Smooth muscle cell (in vitro differentiated cells): ENCODE measurements around the gene ELP5. TPM values are rescaled to one million over a fixed set of nuclear protein-coding genes. Genes with fewer than 3 reads are reported as not detected.

Source experiments
- DNase-seq: peaks from one replicate; lab custom pipeline; 2025; ENCODE audit not compliant: unreplicated experiment; lab: John Stamatoyannopoulos, UW
- H2AFZ ChIP-seq: fragments of 200-600 bp; sonication (generic); 2 replicates; pipeline ENCODE4 v1.6.0; 2016; ENCODE audit warnings: antibody characterized with exemption, low read depth, mild to moderate bottlenecking
- H3F3A ChIP-seq: fragments of 200-600 bp; sonication (generic); 2 replicates; pipeline ENCODE4 v1.6.0; 2017; ENCODE audit warnings: antibody characterized with exemption, low read depth
- H3K27ac ChIP-seq: fragments of 200-600 bp; sonication (generic); 2 replicates; pipeline ENCODE4 v1.5.1; 2016; ENCODE audit warnings: low read depth, mild to moderate bottlenecking
- H3K27me3 ChIP-seq: fragments of 200-600 bp; sonication (generic); 2 replicates; pipeline ENCODE4 v1.6.1; 2016; ENCODE audit warnings: low read depth, mild to moderate bottlenecking
- H3K36me3 ChIP-seq: fragments of 200-600 bp; sonication (generic); 2 replicates; pipeline ENCODE4 v1.5.1; 2016; ENCODE audit warnings: low read depth
- H3K4me1 ChIP-seq: fragments of 200-600 bp; sonication (generic); 2 replicates; pipeline ENCODE4 v1.5.1; 2016; ENCODE audit warnings: low read depth
- H3K4me2 ChIP-seq: fragments of 200-600 bp; sonication (generic); 2 replicates; pipeline ENCODE4 v1.6.0; 2016; ENCODE audit warnings: mild to moderate bottlenecking
- H3K4me3 ChIP-seq: fragments of 200-600 bp; sonication (generic); 2 replicates; pipeline ENCODE4 v1.5.1; 2016; ENCODE audit warnings: mild to moderate bottlenecking
- H3K79me2 ChIP-seq: fragments of 200-600 bp; sonication (generic); 2 replicates; pipeline ENCODE4 v1.6.0; 2016; ENCODE audit warnings: low read depth, mild to moderate bottlenecking
- H3K9ac ChIP-seq: fragments of 200-600 bp; sonication (generic); 2 replicates; pipeline ENCODE4 v1.6.0; 2016; ENCODE audit warnings: low read depth
- H3K9me3 ChIP-seq: fragments of 200-600 bp; sonication (generic); replicated peaks from 2 replicates; pipeline ENCODE4 v1.5.1; 2016; ENCODE audit warnings: low read depth
- H4K20me1 ChIP-seq: fragments of 200-600 bp; sonication (generic); 2 replicates; pipeline ENCODE4 v1.6.0; 2016; ENCODE audit warnings: low read depth
- WGBS: methylation state at CpG from one replicate; pipeline ENCODE4 v1.1.7; 2016; ENCODE audit warnings: low lambda C conversion rate; 5-methylcytosine and 5-hydroxymethylcytosine counted together
- microRNA counts: library from miRNA; unstranded; fragments of <30 nt; microRNA quantifications from one replicate; lab custom pipeline; 2016
- microRNA-seq: library from miRNA; unstranded; fragments of <30 nt; microRNA quantifications from one replicate; pipeline ENCODE4, GENCODE V29; 2016; ENCODE audit warnings: borderline number of aligned reads
- polyA plus RNA-seq: library from polyadenylated mRNA; unstranded; fragments of >200 nt; fragmentation: Nextera tagmentation; extraction: Ambion mirVana; gene quantifications from 2 replicates; pipeline ENCODE4 v1.2.1, GENCODE V29; 2016
- small RNA-seq: library from RNA; depleted of rRNA; stranded (forward); fragments of <200 nt; gene quantifications from one replicate; pipeline ENCODE3, GENCODE V24; 2014
- total RNA-seq: library from RNA; depleted of rRNA; stranded (reverse); fragments of >200 nt; gene quantifications from 2 replicates; pipeline ENCODE4 v1.2.3, GENCODE V29; 2014
- TF ChIP-seq, protein P1 (sequence below): fragments of 200-600 bp; sonication (generic); IDR thresholded peaks from 2 replicates; pipeline ENCODE4 v1.5.1; 2017; ENCODE audit warnings: borderline replicate concordance, mild to moderate bottlenecking, antibody characterized with exemption; ENCODE audit not compliant: insufficient read depth, poor library complexity, severe bottlenecking

The ELP5 gene
- total and polyA plus RNA-seq, 2 experiments from 2014 or later = 18.7 to 42.4 TPM

DNA sequence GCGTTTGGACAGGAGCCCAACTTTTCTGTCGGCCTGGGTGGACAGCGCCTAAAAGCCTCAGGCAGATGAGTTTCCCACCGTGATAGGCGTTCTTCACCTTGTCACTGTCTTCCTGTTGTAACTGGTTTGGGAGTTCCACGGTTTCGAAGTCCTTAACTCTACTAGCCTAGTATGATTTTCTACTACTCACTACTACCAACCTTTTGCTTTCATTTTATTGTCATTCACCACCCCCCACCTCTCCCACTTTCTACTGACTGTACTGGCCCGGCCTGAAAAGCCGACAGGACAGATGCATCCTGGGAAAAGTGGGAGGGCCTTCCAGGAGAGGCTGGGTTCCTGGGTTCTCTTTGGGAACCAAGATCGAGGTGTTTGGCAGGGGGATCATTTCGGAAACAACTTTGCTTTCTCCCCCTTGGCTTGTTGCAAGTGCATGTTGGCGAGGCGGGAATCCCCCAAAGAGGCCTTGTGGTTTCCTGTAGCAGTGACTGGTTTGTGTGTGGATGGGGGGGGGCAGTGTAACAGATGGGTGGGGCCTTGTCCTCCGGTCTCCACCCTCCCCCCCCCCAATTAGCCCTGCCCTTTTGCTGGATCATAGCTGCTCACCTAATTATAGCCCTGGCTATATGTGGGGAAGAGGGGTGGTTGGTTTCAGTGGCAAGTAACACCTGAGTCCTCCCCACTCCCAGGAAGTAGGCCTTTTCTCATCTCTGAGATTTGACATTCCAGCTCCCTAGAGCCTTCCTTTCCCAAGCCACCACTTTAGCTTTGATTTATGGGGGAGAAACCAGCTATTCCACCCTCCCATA, 56.8 kb downstream of the ELP5 start:
- H3K9ac ChIP-seq = peak overlapping the region; percentile 98
- no peak for DNase-seq
- peak overlapping the region; percentile 95 for H3K27ac ChIP-seq
- no peaks in the 10 kb centered on the region for H3K27me3 ChIP-seq
- no peaks in the 10 kb centered on the region for H3K9me3 ChIP-seq
- peaks cover 38% of the 10 kb centered on the region for H3F3A ChIP-seq
- peaks cover 62% of the 10 kb centered on the region for H3K79me2 ChIP-seq
- peaks cover 4% of the 10 kb centered on the region for H3K36me3 ChIP-seq
- 2% methylated on average over 12 of the region's 14 CpGs for WGBS
- no peak overlapping the region for H2AFZ ChIP-seq
- peak overlapping the region; percentile 85 for H3K4me3 ChIP-seq
- TF ChIP-seq, protein P1, sequence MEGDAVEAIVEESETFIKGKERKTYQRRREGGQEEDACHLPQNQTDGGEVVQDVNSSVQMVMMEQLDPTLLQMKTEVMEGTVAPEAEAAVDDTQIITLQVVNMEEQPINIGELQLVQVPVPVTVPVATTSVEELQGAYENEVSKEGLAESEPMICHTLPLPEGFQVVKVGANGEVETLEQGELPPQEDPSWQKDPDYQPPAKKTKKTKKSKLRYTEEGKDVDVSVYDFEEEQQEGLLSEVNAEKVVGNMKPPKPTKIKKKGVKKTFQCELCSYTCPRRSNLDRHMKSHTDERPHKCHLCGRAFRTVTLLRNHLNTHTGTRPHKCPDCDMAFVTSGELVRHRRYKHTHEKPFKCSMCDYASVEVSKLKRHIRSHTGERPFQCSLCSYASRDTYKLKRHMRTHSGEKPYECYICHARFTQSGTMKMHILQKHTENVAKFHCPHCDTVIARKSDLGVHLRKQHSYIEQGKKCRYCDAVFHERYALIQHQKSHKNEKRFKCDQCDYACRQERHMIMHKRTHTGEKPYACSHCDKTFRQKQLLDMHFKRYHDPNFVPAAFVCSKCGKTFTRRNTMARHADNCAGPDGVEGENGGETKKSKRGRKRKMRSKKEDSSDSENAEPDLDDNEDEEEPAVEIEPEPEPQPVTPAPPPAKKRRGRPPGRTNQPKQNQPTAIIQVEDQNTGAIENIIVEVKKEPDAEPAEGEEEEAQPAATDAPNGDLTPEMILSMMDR = no peak
- H3K4me2 ChIP-seq = peak overlapping the region; percentile 99
- peaks cover 60% of the 10 kb centered on the region for H4K20me1 ChIP-seq
- H3K4me1 ChIP-seq = peaks cover 10% of the 10 kb centered on the region

MicroRNAs encoded within 50 kb of the gene (microRNA counts, 767-probe panel; counts per million panel counts)
- microRNA hsa-miR-324-3p (lab: Ali Mortazavi, UCI) (183 counts per million), microRNA hsa-miR-324-5p (lab: Ali Mortazavi, UCI) (6,930 counts per million, percentile 37 among the panel's probes with 10 or more counts)

Small RNA genes within 50 kb of the gene (microRNA-seq; reads per million reads assigned to microRNA genes)
- gene MIR324 = 11,690 reads per million, percentile 95 among the genes with 10 or more reads in this experiment

Small RNA genes within 50 kb of the gene (small RNA-seq; reads per million reads assigned to genes)
- gene MIR324 (2.0 reads per million, percentile 44 among the genes with 10 or more reads in this experiment), gene RF00019 (not detected)

Other genes starting within 250 kb of the ELP5 start
Only the 30 nearest of the 35 such genes appear.
- 2.0 and 2.7 TPM in 2 replicates for gene SLC16A13, start 216.2 kb upstream of the ELP5 start, total RNA-seq
- 3.5 TPM in 2 replicates for gene SLC16A13, start 216.2 kb upstream of the ELP5 start, polyA plus RNA-seq
- gene SLC16A11, start 208.1 kb upstream of the ELP5 start, total RNA-seq = 0.36 TPM in 1 of 2 replicates, not detected in the other
- gene SLC16A11, start 208.1 kb upstream of the ELP5 start, polyA plus RNA-seq = 0.65 and 0.80 TPM in 2 replicates
- gene CLEC10A, start 172.0 kb upstream of the ELP5 start, total RNA-seq = not detected in 2 replicates
- not detected in 2 replicates for gene CLEC10A, start 172.0 kb upstream of the ELP5 start, polyA plus RNA-seq
- 0.22 TPM in 1 of 2 replicates, not detected in the other for gene ASGR2, start 137.4 kb upstream of the ELP5 start, total RNA-seq
- gene ASGR2, start 137.4 kb upstream of the ELP5 start, polyA plus RNA-seq = 0.15 and 0.50 TPM in 2 replicates
- gene ASGR1, start 72.8 kb upstream of the ELP5 start, total RNA-seq = 1.2 and 3.6 TPM in 2 replicates
- 4.2 and 11.0 TPM in 2 replicates for gene ASGR1, start 72.8 kb upstream of the ELP5 start, polyA plus RNA-seq
- 9.4 and 12.3 TPM in 2 replicates for gene DLG4, start 32.4 kb upstream of the ELP5 start, total RNA-seq
- 2.3 and 4.2 TPM in 2 replicates for gene DLG4, start 32.4 kb upstream of the ELP5 start, polyA plus RNA-seq
- 136 and 185 TPM in 2 replicates for gene ACADVL, start 32.3 kb upstream of the ELP5 start, total RNA-seq
- 331 and 541 TPM in 2 replicates for gene ACADVL, start 32.3 kb upstream of the ELP5 start, polyA plus RNA-seq
- gene DVL2, start 17.7 kb upstream of the ELP5 start, total RNA-seq = 26.1 and 31.8 TPM in 2 replicates
- gene DVL2, start 17.7 kb upstream of the ELP5 start, polyA plus RNA-seq = 46.7 and 49.6 TPM in 2 replicates
- 41.6 and 48.5 TPM in 2 replicates for gene PHF23, start 12.8 kb upstream of the ELP5 start, total RNA-seq
- gene PHF23, start 12.8 kb upstream of the ELP5 start, polyA plus RNA-seq = 33.8 and 46.5 TPM in 2 replicates
- 305 and 363 TPM in 2 replicates for gene GABARAP, start 9.8 kb upstream of the ELP5 start, total RNA-seq
- gene GABARAP, start 9.8 kb upstream of the ELP5 start, polyA plus RNA-seq = 725 and 735 TPM in 2 replicates
- 46.3 and 57.5 TPM in 2 replicates for gene CTDNEP1, start 481 bp upstream of the ELP5 start, total RNA-seq
- 88.4 and 96.2 TPM in 2 replicates for gene CTDNEP1, start 481 bp upstream of the ELP5 start, polyA plus RNA-seq
- gene CLDN7, start 10.3 kb downstream of the ELP5 start, total RNA-seq = 26.7 and 33.7 TPM in 2 replicates
- 25.2 and 102 TPM in 2 replicates for gene CLDN7, start 10.3 kb downstream of the ELP5 start, polyA plus RNA-seq
- gene SLC2A4, start 29.5 kb downstream of the ELP5 start, total RNA-seq = 0.18 TPM in 1 of 2 replicates, not detected in the other
- gene SLC2A4, start 29.5 kb downstream of the ELP5 start, polyA plus RNA-seq = 0.11 TPM in 1 of 2 replicates, not detected in the other
- gene YBX2, start 42.4 kb downstream of the ELP5 start, total RNA-seq = 0.09 and 1.3 TPM in 2 replicates
- gene YBX2, start 42.4 kb downstream of the ELP5 start, polyA plus RNA-seq = 0.58 and 1.1 TPM in 2 replicates
- 260 and 323 TPM in 2 replicates for gene EIF5A, start 55.4 kb downstream of the ELP5 start, total RNA-seq
- gene EIF5A, start 55.4 kb downstream of the ELP5 start, polyA plus RNA-seq = 797 and 860 TPM in 2 replicates
- gene GPS2, start 63.1 kb downstream of the ELP5 start, total RNA-seq = 35.2 and 40.3 TPM in 2 replicates
- gene GPS2, start 63.1 kb downstream of the ELP5 start, polyA plus RNA-seq = 77.0 and 95.5 TPM in 2 replicates
- 8.6 and 23.8 TPM in 2 replicates for gene NEURL4, start 77.1 kb downstream of the ELP5 start, total RNA-seq
- 5.1 and 9.2 TPM in 2 replicates for gene NEURL4, start 77.1 kb downstream of the ELP5 start, polyA plus RNA-seq
- 15.2 TPM in 1 of 2 replicates, not detected in the other for gene ACAP1, start 84.3 kb downstream of the ELP5 start, total RNA-seq
- gene ACAP1, start 84.3 kb downstream of the ELP5 start, polyA plus RNA-seq = 31.6 and 48.1 TPM in 2 replicates
- 34.7 and 37.2 TPM in 2 replicates for gene KCTD11, start 99.9 kb downstream of the ELP5 start, total RNA-seq
- 33.8 and 52.3 TPM in 2 replicates for gene KCTD11, start 99.9 kb downstream of the ELP5 start, polyA plus RNA-seq
- gene TMEM95, start 102.9 kb downstream of the ELP5 start, total RNA-seq = 0.49 TPM in 1 of 2 replicates, not detected in the other
- 0.34 TPM in 1 of 2 replicates, not detected in the other for gene TMEM95, start 102.9 kb downstream of the ELP5 start, polyA plus RNA-seq
- 4.5 and 6.3 TPM in 2 replicates for gene TNK1, start 128.9 kb downstream of the ELP5 start, total RNA-seq
- 3.6 and 13.5 TPM in 2 replicates for gene TNK1, start 128.9 kb downstream of the ELP5 start, polyA plus RNA-seq
- gene PLSCR3, start 142.3 kb downstream of the ELP5 start, total RNA-seq = 29.3 and 34.7 TPM in 2 replicates
- gene PLSCR3, start 142.3 kb downstream of the ELP5 start, polyA plus RNA-seq = 110 and 122 TPM in 2 replicates
- 75.6 and 133 TPM in 2 replicates for gene TMEM256, start 151.9 kb downstream of the ELP5 start, total RNA-seq
- 87.9 and 90.6 TPM in 2 replicates for gene TMEM256, start 151.9 kb downstream of the ELP5 start, polyA plus RNA-seq
- gene NLGN2, start 155.6 kb downstream of the ELP5 start, total RNA-seq = 15.1 and 20.9 TPM in 2 replicates
- gene NLGN2, start 155.6 kb downstream of the ELP5 start, polyA plus RNA-seq = 10.8 and 11.9 TPM in 2 replicates
- not detected in 2 replicates for gene SPEM1, start 168.1 kb downstream of the ELP5 start, total RNA-seq
- gene SPEM1, start 168.1 kb downstream of the ELP5 start, polyA plus RNA-seq = not detected in 2 replicates
- 0.22 TPM in 1 of 2 replicates, not detected in the other for gene SPEM2, start 173.4 kb downstream of the ELP5 start, total RNA-seq
- 0.56 and 1.0 TPM in 2 replicates for gene SPEM2, start 173.4 kb downstream of the ELP5 start, polyA plus RNA-seq
- not detected in 2 replicates for gene SPEM3, start 176.6 kb downstream of the ELP5 start, total RNA-seq
- gene SPEM3, start 176.6 kb downstream of the ELP5 start, polyA plus RNA-seq = 0.14 TPM in 1 of 2 replicates, not detected in the other
- 7.3 and 10.0 TPM in 2 replicates for gene TMEM102, start 183.2 kb downstream of the ELP5 start, total RNA-seq
- gene TMEM102, start 183.2 kb downstream of the ELP5 start, polyA plus RNA-seq = 10.5 and 11.9 TPM in 2 replicates
- gene FGF11, start 187.3 kb downstream of the ELP5 start, total RNA-seq = 21.3 and 28.5 TPM in 2 replicates
- 13.9 and 30.9 TPM in 2 replicates for gene FGF11, start 187.3 kb downstream of the ELP5 start, polyA plus RNA-seq
- gene CHRNB1, start 192.8 kb downstream of the ELP5 start, total RNA-seq = 8.9 and 12.2 TPM in 2 replicates
- gene CHRNB1, start 192.8 kb downstream of the ELP5 start, polyA plus RNA-seq = 19.0 and 22.5 TPM in 2 replicates